Activated T-cell treated with anti-CD3 and anti-CD28 coated beads, Interleukin-2, amount 50 U/mL, for 4 hours (primary cell): ENCODE data around the gene SUZ12. TPM values are rescaled to one million over a fixed set of nuclear protein-coding genes. Genes with fewer than 3 reads are reported as not detected.
"Not testable (repeated sequence)": the region's sequence is repeated elsewhere in the genome, so short reads cannot be mapped to it uniquely, and the experiment has no call there.

Source experiments
- ATAC-seq, 2 donors: fragments of 200-7000 bp; cut with Tn5 transposase; one replicate each; pipeline ENCODE4 v1.10.0; 2021
- DNase-seq: peaks from one replicate; pipeline ENCODE4 v3.0.0-alpha.2; 2020
- H3K27me3 Mint-ChIP-seq: one replicate; pipeline ENCODE4 v1.8.0; 2021; ENCODE audit warnings: low read depth, mixed read lengths
- H3K36me3 Mint-ChIP-seq: one replicate; pipeline ENCODE4 v1.8.0; 2022; ENCODE audit warnings: mixed read lengths; ENCODE audit not compliant: insufficient read depth
- H3K4me1 Mint-ChIP-seq: one replicate; pipeline ENCODE4 v1.8.0; 2021; ENCODE audit warnings: low read depth, mixed read lengths
- H3K4me3 Mint-ChIP-seq: one replicate; pipeline ENCODE4 v1.8.0; 2021; ENCODE audit warnings: mild to moderate bottlenecking, moderate library complexity, mixed read lengths
- H3K9me3 Mint-ChIP-seq: one replicate; pipeline ENCODE4 v1.8.0; 2021; ENCODE audit warnings: mixed read lengths
- total RNA-seq, 3 donors: library from RNA; stranded (reverse); gene quantifications; one replicate each; pipeline ENCODE4 v1.2.1, GENCODE V29; 2021

The SUZ12 gene
- total RNA-seq, 3 donors from 2014 or later, result 57.3 to 65.5 (median 58.4) TPM

- Mint-ChIP-seq H3K9me3 (no peaks in the 10 kb centered on the region), H3K36me3 (peaks cover 12% of the 10 kb centered on the region), H3K4me3 (no peak overlapping the region), H3K4me1 (no peaks in the 10 kb centered on the region), H3K27me3 (no peaks in the 10 kb centered on the region)
- no peak for DNase-seq
- ATAC-seq, result no peak
Observed at GRCh38 chr17:31997005-31997404, 60.2 kb downstream of the SUZ12 start.

- peaks cover 37% of the 10 kb centered on the region for H3K4me1 Mint-ChIP-seq
- H3K4me3 Mint-ChIP-seq, result peak within 1 kb of the TSS; percentile 88
- ATAC-seq, result peak; percentile 93 to 94
- no peaks in the 10 kb centered on the region for H3K27me3 Mint-ChIP-seq
- H3K9me3 Mint-ChIP-seq, result no peaks in the 10 kb centered on the region
- peak; percentile 88 for DNase-seq
- peaks cover 1% of the 10 kb centered on the region for H3K36me3 Mint-ChIP-seq
Observed at GRCh38 chr17:32006957-32007462, 70.2 kb downstream of the SUZ12 start, which contains the start of gene LRRC37B. LRRC37B (plus strand) TSS chr17:32007383; CDS start chr17:32021393, 14,010 bp downstream.

GRCh38 chr17:32007463-32008298 is 70.9 kb downstream of the SUZ12 start:
- peaks cover 41% of the 10 kb centered on the region for H3K4me1 Mint-ChIP-seq
- peak overlapping the region; percentile 88 for H3K4me3 Mint-ChIP-seq
- peak; percentile 64 to 66 for ATAC-seq
- H3K36me3 Mint-ChIP-seq, result peaks cover 1% of the 10 kb centered on the region
- H3K9me3 Mint-ChIP-seq, result no peaks in the 10 kb centered on the region
- H3K27me3 Mint-ChIP-seq, result no peaks in the 10 kb centered on the region
- peak; percentile 18 for DNase-seq

- no peaks in the 10 kb centered on the region for H3K27me3 Mint-ChIP-seq
- H3K4me1 Mint-ChIP-seq, result peaks cover 49% of the 10 kb centered on the region
- H3K4me3 Mint-ChIP-seq, result peak overlapping the region; percentile 88
- no peaks in the 10 kb centered on the region for H3K9me3 Mint-ChIP-seq
- H3K36me3 Mint-ChIP-seq, result peaks cover 4% of the 10 kb centered on the region
- DNase-seq (no peak), ATAC-seq (no peak)
Observed at GRCh38 chr17:32009262-32009542, 72.4 kb downstream of the SUZ12 start.

GRCh38 chr17:32010114-32010513 is 73.3 kb downstream of the SUZ12 start:
- H3K4me3 Mint-ChIP-seq, result peak overlapping the region; percentile 88
- no peak for DNase-seq
- no peaks in the 10 kb centered on the region for H3K27me3 Mint-ChIP-seq
- H3K9me3 Mint-ChIP-seq, result no peaks in the 10 kb centered on the region
- H3K4me1 Mint-ChIP-seq, result peaks cover 50% of the 10 kb centered on the region
- H3K36me3 Mint-ChIP-seq, result peaks cover 4% of the 10 kb centered on the region
- ATAC-seq, result no peak

GRCh38 chr17:32015245-32016013 is 78.6 kb downstream of the SUZ12 start:
- ATAC-seq (no peak), DNase-seq (no peak)
- peaks cover 37% of the 10 kb centered on the region for H3K4me1 Mint-ChIP-seq
- peaks cover 9% of the 10 kb centered on the region for H3K36me3 Mint-ChIP-seq
- H3K4me3 Mint-ChIP-seq, result no peak overlapping the region
- no peaks in the 10 kb centered on the region for H3K9me3 Mint-ChIP-seq
- no peaks in the 10 kb centered on the region for H3K27me3 Mint-ChIP-seq

GRCh38 chr17:32016231-32016630 is 79.4 kb downstream of the SUZ12 start:
- peaks cover 31% of the 10 kb centered on the region for H3K4me1 Mint-ChIP-seq
- H3K4me3 Mint-ChIP-seq, result no peak overlapping the region
- no peaks in the 10 kb centered on the region for H3K9me3 Mint-ChIP-seq
- ATAC-seq, result no peak
- no peaks in the 10 kb centered on the region for H3K27me3 Mint-ChIP-seq
- H3K36me3 Mint-ChIP-seq, result peaks cover 10% of the 10 kb centered on the region
- no peak for DNase-seq

- peaks cover 19% of the 10 kb centered on the region for H3K36me3 Mint-ChIP-seq
- H3K4me3 Mint-ChIP-seq, result no peak overlapping the region
- H3K27me3 Mint-ChIP-seq, result no peaks in the 10 kb centered on the region
- DNase-seq (no peak), ATAC-seq (no peak)
- H3K4me1 Mint-ChIP-seq, result peaks cover 10% of the 10 kb centered on the region
- no peaks in the 10 kb centered on the region for H3K9me3 Mint-ChIP-seq
Observed at GRCh38 chr17:32019228-32019627, 82.4 kb downstream of the SUZ12 start.

- H3K9me3 Mint-ChIP-seq, result no peaks in the 10 kb centered on the region
- H3K4me3 Mint-ChIP-seq, result no peak overlapping the region
- H3K4me1 Mint-ChIP-seq, result peaks cover 7% of the 10 kb centered on the region
- ATAC-seq (no peak), DNase-seq (no peak)
- no peaks in the 10 kb centered on the region for H3K27me3 Mint-ChIP-seq
- peaks cover 19% of the 10 kb centered on the region for H3K36me3 Mint-ChIP-seq
Observed at GRCh38 chr17:32020943-32021614, 84.3 kb downstream of the SUZ12 start.

GRCh38 chr17:32021615-32021955 is 84.8 kb downstream of the SUZ12 start:
- no peak for ATAC-seq
- Mint-ChIP-seq H3K4me1 (peaks cover 2% of the 10 kb centered on the region), H3K9me3 (no peaks in the 10 kb centered on the region), H3K36me3 (peaks cover 21% of the 10 kb centered on the region), H3K27me3 (no peaks in the 10 kb centered on the region), H3K4me3 (no peak overlapping the region)
- DNase-seq, result no peak

GRCh38 chr17:32022554-32022953 is 85.7 kb downstream of the SUZ12 start:
- ATAC-seq, DNase-seq, H3K4me3 Mint-ChIP-seq, H3K27me3 Mint-ChIP-seq, H3K9me3 Mint-ChIP-seq, H3K4me1 Mint-ChIP-seq: not testable (repeated sequence)
- peaks cover 21% of the 10 kb centered on the region for H3K36me3 Mint-ChIP-seq

GRCh38 chr17:32027271-32027670 is 90.5 kb downstream of the SUZ12 start:
- H3K9me3 Mint-ChIP-seq, H3K27me3 Mint-ChIP-seq, DNase-seq, ATAC-seq, H3K4me1 Mint-ChIP-seq, H3K36me3 Mint-ChIP-seq, H3K4me3 Mint-ChIP-seq: not testable (repeated sequence)

- H3K4me1 Mint-ChIP-seq, result no peaks in the 10 kb centered on the region
- ATAC-seq (no peak), DNase-seq (no peak)
- peaks cover 13% of the 10 kb centered on the region for H3K36me3 Mint-ChIP-seq
- no peaks in the 10 kb centered on the region for H3K9me3 Mint-ChIP-seq
- no peak overlapping the region for H3K4me3 Mint-ChIP-seq
- no peaks in the 10 kb centered on the region for H3K27me3 Mint-ChIP-seq
Observed at GRCh38 chr17:32033223-32033622, 96.4 kb downstream of the SUZ12 start.

GRCh38 chr17:32033812-32034211 is 97.0 kb downstream of the SUZ12 start:
- ATAC-seq, H3K4me1 Mint-ChIP-seq, H3K9me3 Mint-ChIP-seq, DNase-seq, H3K27me3 Mint-ChIP-seq, H3K4me3 Mint-ChIP-seq: not testable (repeated sequence)
- peaks cover 13% of the 10 kb centered on the region for H3K36me3 Mint-ChIP-seq
